Measurements from ENCODE around the gene PHYHD1. TPM values are rescaled to one million over a fixed set of nuclear protein-coding genes. Genes with fewer than 3 reads are reported as not detected.

The PHYHD1 gene
- total and polyA plus RNA-seq, 7 experiments from 2014 or later = 1.1 to 5.1 (median 3.1) TPM

- ATAC-seq = no peak
- Histone ChIP-seq H3K27ac (ENCODE audit: low read depth, low read length) (no peak overlapping the region), H3K36me3 (ENCODE audit: control insufficient read depth in 2 of 3, insufficient read depth in 3 of 3, low read length in 3 of 3) (peaks cover 18 to 95% (median 30%) of the 10 kb centered on the region in 3 experiments), H3K4me1 (ENCODE audit: control insufficient read depth in 2 of 2, insufficient read depth in 2 of 2, low read length in 2 of 2) (no peaks in the 10 kb centered on the region), H3K4me3 (ENCODE audit: low read length) (no peak overlapping the region), H3K27me3 (ENCODE audit: control insufficient read depth in 2 of 2, insufficient read depth in 2 of 2, low read length in 2 of 2) (no peaks in the 10 kb centered on the region), H3K9me3 (ENCODE audit: control insufficient read depth in 2 of 3, low read length in 3 of 3) (no peaks in the 10 kb centered on the region)
- no peaks in the 10 kb centered on the region for H3K27me3 Mint-ChIP-seq
- H3K9me3 Mint-ChIP-seq = no peaks in the 10 kb centered on the region
- peaks cover 0 to 1% (median 0%) of the 10 kb centered on the region in 7 donors for H3K4me1 Mint-ChIP-seq
- H3K27ac Mint-ChIP-seq = no peak overlapping the region
- DNase-seq = no peak
- ChIA-PET CTCF (interaction anchor here (0.5 to 0.7 kb wide), 2 partner anchors 115 to 1124 kb away, joined by 4 to 5 read pairs; no protein-coding TSS in a partner anchor), POLR2A (interaction anchor here (1.2 kb wide), 1 partner anchor 10 kb away, joined by 5 read pairs; no protein-coding TSS in a partner anchor)
- intact Hi-C loops (cut with micrococcal nuclease) = no loop called here
- no peak overlapping the region for H3K4me3 Mint-ChIP-seq
- peaks cover 14 to 63% (median 35%) of the 10 kb centered on the region in 5 donors for H3K36me3 Mint-ChIP-seq
These were observed 65.9 kb downstream of the PHYHD1 start for GRCh38 chr9:128986671-128987070.

- Histone ChIP-seq H3K4me1 (ENCODE audit: control insufficient read depth in 2 of 2, insufficient read depth in 2 of 2, low read length in 2 of 2) (no peaks in the 10 kb centered on the region), H3K9me3 (ENCODE audit: control insufficient read depth in 2 of 3, low read length in 3 of 3) (no peaks in the 10 kb centered on the region), H3K27ac (ENCODE audit: low read depth, low read length) (no peak overlapping the region), H3K4me3 (ENCODE audit: low read length) (no peak overlapping the region), H3K27me3 (ENCODE audit: control insufficient read depth in 2 of 2, insufficient read depth in 2 of 2, low read length in 2 of 2) (no peaks in the 10 kb centered on the region), H3K36me3 (ENCODE audit: control insufficient read depth in 2 of 3, insufficient read depth in 3 of 3, low read length in 3 of 3) (peaks cover 10 to 94% (median 30%) of the 10 kb centered on the region in 3 experiments)
- ChIA-PET CTCF (no interaction called here), POLR2A (interaction anchor here (1.2 kb wide), 1 partner anchor 9 kb away, joined by 5 read pairs; no protein-coding TSS in a partner anchor)
- Mint-ChIP-seq H3K4me1 (peaks cover 0 to 3% (median 0%) of the 10 kb centered on the region in 7 donors), H3K27me3 (no peaks in the 10 kb centered on the region), H3K9me3 (no peaks in the 10 kb centered on the region), H3K27ac (no peak overlapping the region), H3K36me3 (peaks cover 14 to 58% (median 32%) of the 10 kb centered on the region in 5 donors), H3K4me3 (no peak overlapping the region)
- intact Hi-C loops (cut with micrococcal nuclease) = no loop called here
- ATAC-seq (no peak), DNase-seq (no peak)
These were observed 67.0 kb downstream of the PHYHD1 start for GRCh38 chr9:128987805-128988204.

Other genes starting within 250 kb of the PHYHD1 start
- 100 to 1,000 TPM; 222 to 488 (median 270) TPM for gene SET, start 231.8 kb upstream of the PHYHD1 start, total RNA-seq
- 100 to 1,000 TPM; 133 to 200 TPM for gene SET, start 231.8 kb upstream of the PHYHD1 start, polyA plus RNA-seq
- gene PKN3, start 218.5 kb upstream of the PHYHD1 start, total RNA-seq = 10 to 100 TPM in 1 of 5 experiments, 1 to 10 TPM in 4; 1.1 to 11.7 (median 1.6) TPM
- gene PKN3, start 218.5 kb upstream of the PHYHD1 start, polyA plus RNA-seq = 1 to 10 TPM in 1 of 2 donors, under 1 TPM in 1; 0.93 to 1.1 TPM
- gene ZDHHC12, start 196.9 kb upstream of the PHYHD1 start, total RNA-seq = 10 to 100 TPM; 21.2 to 70.3 (median 25.7) TPM
- 10 to 100 TPM; 63.2 to 74.2 TPM for gene ZDHHC12, start 196.9 kb upstream of the PHYHD1 start, polyA plus RNA-seq
- gene ZER1, start 149.1 kb upstream of the PHYHD1 start, total RNA-seq = 10 to 100 TPM; 22.7 to 51.2 (median 34.7) TPM
- gene ZER1, start 149.1 kb upstream of the PHYHD1 start, polyA plus RNA-seq = 10 to 100 TPM; 37.6 to 57.7 TPM
- 10 to 100 TPM; 21.0 to 35.2 (median 24.9) TPM for gene TBC1D13, start 133.7 kb upstream of the PHYHD1 start, total RNA-seq
- 10 to 100 TPM; 18.6 to 43.5 TPM for gene TBC1D13, start 133.7 kb upstream of the PHYHD1 start, polyA plus RNA-seq
- gene ENDOG, start 102.5 kb upstream of the PHYHD1 start, total RNA-seq = 10 to 100 TPM in 4 of 5 experiments, 1 to 10 TPM in 1; 9.4 to 18.3 (median 14.7) TPM
- 10 to 100 TPM; 17.0 to 36.7 TPM for gene ENDOG, start 102.5 kb upstream of the PHYHD1 start, polyA plus RNA-seq
- 10 to 100 TPM; 38.9 to 83.6 (median 65.2) TPM for gene SPOUT1, start 91.2 kb upstream of the PHYHD1 start, total RNA-seq
- 10 to 100 TPM; 32.1 to 42.0 TPM for gene SPOUT1, start 91.2 kb upstream of the PHYHD1 start, polyA plus RNA-seq
- 10 to 100 TPM in 4 of 5 experiments, 1 to 10 TPM in 1; 7.2 to 18.2 (median 14.8) TPM for gene KYAT1, start 39.0 kb upstream of the PHYHD1 start, total RNA-seq
- gene KYAT1, start 39.0 kb upstream of the PHYHD1 start, polyA plus RNA-seq = 10 to 100 TPM in 1 of 2 donors, 1 to 10 TPM in 1; 9.8 to 14.2 TPM
- 10 to 100 TPM; 31.3 to 48.8 (median 34.5) TPM for gene LRRC8A, start 38.8 kb upstream of the PHYHD1 start, total RNA-seq
- 10 to 100 TPM; 24.2 to 54.0 TPM for gene LRRC8A, start 38.8 kb upstream of the PHYHD1 start, polyA plus RNA-seq
- 10 to 100 TPM in 2 of 5 experiments, 1 to 10 TPM in 3; 6.0 to 12.8 (median 9.5) TPM for gene DOLK, start 26.6 kb downstream of the PHYHD1 start, total RNA-seq
- gene DOLK, start 26.6 kb downstream of the PHYHD1 start, polyA plus RNA-seq = 10 to 100 TPM in 1 of 2 donors, 1 to 10 TPM in 1; 7.6 to 10.5 TPM
- gene NUP188, start 26.7 kb downstream of the PHYHD1 start, total RNA-seq = 10 to 100 TPM; 55.7 to 98.7 (median 63.7) TPM
- 10 to 100 TPM; 24.8 to 39.5 TPM for gene NUP188, start 26.7 kb downstream of the PHYHD1 start, polyA plus RNA-seq
- gene SH3GLB2, start 107.3 kb downstream of the PHYHD1 start, total RNA-seq = 100 to 1,000 TPM in 2 of 5 experiments, 10 to 100 TPM in 3; 76.3 to 106 (median 86.2) TPM
- gene SH3GLB2, start 107.3 kb downstream of the PHYHD1 start, polyA plus RNA-seq = 10 to 100 TPM; 22.5 to 31.7 TPM
- 10 to 100 TPM; 50.0 to 73.4 (median 60.7) TPM for gene MIGA2, start 115.6 kb downstream of the PHYHD1 start, total RNA-seq
- gene MIGA2, start 115.6 kb downstream of the PHYHD1 start, polyA plus RNA-seq = 10 to 100 TPM in 1 of 2 donors, 1 to 10 TPM in 1; 7.1 to 15.2 TPM
- gene DOLPP1, start 160.1 kb downstream of the PHYHD1 start, total RNA-seq = 10 to 100 TPM in 3 of 5 experiments, 1 to 10 TPM in 2; 5.7 to 17.1 (median 11.9) TPM
- 10 to 100 TPM; 10.5 to 12.3 TPM for gene DOLPP1, start 160.1 kb downstream of the PHYHD1 start, polyA plus RNA-seq
- gene CRAT, start 189.8 kb downstream of the PHYHD1 start, total RNA-seq = 10 to 100 TPM in 4 of 5 experiments, 1 to 10 TPM in 1; 7.2 to 15.6 (median 11.4) TPM
- 10 to 100 TPM; 10.7 to 20.1 TPM for gene CRAT, start 189.8 kb downstream of the PHYHD1 start, polyA plus RNA-seq
- 100 to 1,000 TPM in 1 of 5 experiments, 10 to 100 TPM in 4; 45.0 to 110 (median 52.3) TPM for gene PTPA, start 190.4 kb downstream of the PHYHD1 start, total RNA-seq
- 10 to 100 TPM; 12.6 to 13.8 TPM for gene PTPA, start 190.4 kb downstream of the PHYHD1 start, polyA plus RNA-seq